Measurements from ENCODE around the gene GNG10. TPM values are rescaled to one million over a fixed set of nuclear protein-coding genes. Genes with fewer than 3 reads are reported as not detected.

GNG10 gene
- total RNA-seq, 2 donors from 2014 or later: 12.6 to 27.3 TPM

GRCh38 chr9:111644195-111644772, 17.1 kb upstream of the GNG10 start:
- intact Hi-C loops (cut with DNase I): no loop called here
- no peak overlapping the region for H3K9ac ChIP-seq (ENCODE audit: low read depth in 2 of 2, low read length in 2 of 2)
- no peaks in the 10 kb centered on the region for H3K27me3 ChIP-seq
- H3K9me3 ChIP-seq: no peaks in the 10 kb centered on the region
- H3K27ac ChIP-seq: no peak overlapping the region
- no peaks in the 10 kb centered on the region for H3K4me1 ChIP-seq
- H3K4me3 ChIP-seq: no peak overlapping the region
- DNase-seq: no peak
- TF ChIP-seq CTCF (IDR thresholded peaks at IDR 0.05): no peak
- no peaks in the 10 kb centered on the region for H3K36me3 ChIP-seq

- H3K27me3 ChIP-seq: no peaks in the 10 kb centered on the region
- H3K9ac ChIP-seq (ENCODE audit: low read depth in 2 of 2, low read length in 2 of 2): no peak overlapping the region
- intact Hi-C loops (cut with DNase I): no loop called here
- TF ChIP-seq CTCF (IDR thresholded peaks at IDR 0.05): no peak
- no peak for DNase-seq
- H3K27ac ChIP-seq: no peak overlapping the region
- no peaks in the 10 kb centered on the region for H3K9me3 ChIP-seq
- no peaks in the 10 kb centered on the region for H3K36me3 ChIP-seq
- H3K4me1 ChIP-seq: no peaks in the 10 kb centered on the region
- no peak overlapping the region for H3K4me3 ChIP-seq
Measured at GRCh38 chr9:111645806-111646205, 15.6 kb upstream of the GNG10 start.

GRCh38 chr9:111646417-111646816, 15.0 kb upstream of the GNG10 start:
- no peak for DNase-seq
- intact Hi-C loops (cut with DNase I): no loop called here
- no peak for TF ChIP-seq CTCF (IDR thresholded peaks at IDR 0.05)
- Histone ChIP-seq H3K27ac (no peak overlapping the region), H3K36me3 (no peaks in the 10 kb centered on the region), H3K27me3 (no peaks in the 10 kb centered on the region), H3K9ac (ENCODE audit: low read depth in 2 of 2, low read length in 2 of 2) (no peak overlapping the region), H3K4me1 (no peaks in the 10 kb centered on the region), H3K4me3 (no peak overlapping the region), H3K9me3 (no peaks in the 10 kb centered on the region)

GRCh38 chr9:111648066-111648465, 13.3 kb upstream of the GNG10 start:
- H3K9ac ChIP-seq (ENCODE audit: low read depth in 2 of 2, low read length in 2 of 2): no peak overlapping the region
- no peaks in the 10 kb centered on the region for H3K27me3 ChIP-seq
- no peaks in the 10 kb centered on the region for H3K9me3 ChIP-seq
- no peaks in the 10 kb centered on the region for H3K36me3 ChIP-seq
- no peaks in the 10 kb centered on the region for H3K4me1 ChIP-seq
- H3K4me3 ChIP-seq: no peak overlapping the region
- TF ChIP-seq CTCF (IDR thresholded peaks at IDR 0.05): no peak
- no peak overlapping the region for H3K27ac ChIP-seq
- no peak for DNase-seq
- intact Hi-C loops (cut with DNase I): no loop called here

GRCh38 chr9:111649016-111649415, 12.4 kb upstream of the GNG10 start:
- Histone ChIP-seq H3K9ac (ENCODE audit: low read depth in 2 of 2, low read length in 2 of 2) (no peak overlapping the region), H3K36me3 (no peaks in the 10 kb centered on the region), H3K4me1 (no peaks in the 10 kb centered on the region), H3K27ac (no peak overlapping the region), H3K9me3 (no peaks in the 10 kb centered on the region), H3K4me3 (no peak overlapping the region), H3K27me3 (no peaks in the 10 kb centered on the region)
- intact Hi-C loops (cut with DNase I): no loop called here
- no peak for TF ChIP-seq CTCF (IDR thresholded peaks at IDR 0.05)
- no peak for DNase-seq

Measured in colonic mucosa (tissue), 4 donors.